ENCODE results near the gene PRSS8. TPM values are rescaled to one million over a fixed set of nuclear protein-coding genes. Genes with fewer than 3 reads are reported as not detected.

PRSS8 gene
- total and polyA plus RNA-seq, 11 donors, result 0.17 to 0.44 (median 0.30) TPM; not detected in 5

DNA sequence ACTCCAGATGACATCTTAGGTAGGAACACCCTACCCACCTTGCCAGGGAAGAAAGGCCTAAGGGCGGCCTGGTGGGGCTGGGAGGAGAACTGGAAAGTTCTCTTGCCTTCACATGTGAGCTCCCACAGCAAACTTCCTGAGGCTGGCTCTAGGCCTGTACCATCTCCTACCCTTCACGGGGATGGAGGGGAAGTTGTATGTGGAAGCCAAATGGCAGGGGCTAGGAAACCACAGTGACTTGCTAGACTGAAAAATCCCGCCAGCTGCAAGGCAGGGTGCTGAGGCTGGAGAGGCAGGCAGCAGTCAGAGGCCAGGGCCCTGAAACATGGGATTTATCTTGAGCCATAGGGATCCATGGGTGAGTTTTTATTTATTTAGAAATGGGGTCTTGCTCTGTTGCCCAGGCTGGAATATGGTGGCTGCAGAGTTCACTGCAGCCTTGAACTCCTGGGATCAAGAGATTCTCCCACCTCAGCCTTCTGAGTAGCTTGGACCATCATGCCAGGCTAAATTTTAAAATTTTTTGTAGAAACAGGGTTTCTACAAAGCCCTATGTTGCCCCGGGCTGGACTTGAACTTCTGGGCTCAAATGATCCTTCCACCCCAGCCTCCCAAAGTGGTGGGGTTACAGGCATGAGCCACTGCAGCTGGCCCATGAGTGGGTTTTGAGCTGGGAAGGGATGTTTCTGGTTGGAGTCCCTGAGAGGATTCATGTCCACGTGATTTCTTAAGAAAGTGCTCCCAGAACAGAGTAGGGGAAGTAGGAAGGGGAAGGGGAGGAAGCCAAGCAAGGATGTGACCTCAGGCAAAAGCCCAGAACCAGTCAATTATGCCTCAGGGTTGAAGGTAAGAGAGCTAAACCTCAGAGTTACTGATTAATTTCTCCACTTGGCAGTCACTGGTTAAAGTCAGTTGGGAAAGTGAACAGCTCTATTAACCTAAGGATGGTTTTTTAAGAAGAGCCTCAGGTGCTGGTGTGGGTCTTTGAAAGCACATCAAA is 22.1 kb downstream of the PRSS8 start:
- peak overlapping the region; percentile 67 to 96 (median 82) for H3K27ac ChIP-seq
- no peaks in the 10 kb centered on the region for H3K27me3 ChIP-seq
- H3K9me3 ChIP-seq, result no peaks in the 10 kb centered on the region
- TF ChIP-seq, protein P1, sequence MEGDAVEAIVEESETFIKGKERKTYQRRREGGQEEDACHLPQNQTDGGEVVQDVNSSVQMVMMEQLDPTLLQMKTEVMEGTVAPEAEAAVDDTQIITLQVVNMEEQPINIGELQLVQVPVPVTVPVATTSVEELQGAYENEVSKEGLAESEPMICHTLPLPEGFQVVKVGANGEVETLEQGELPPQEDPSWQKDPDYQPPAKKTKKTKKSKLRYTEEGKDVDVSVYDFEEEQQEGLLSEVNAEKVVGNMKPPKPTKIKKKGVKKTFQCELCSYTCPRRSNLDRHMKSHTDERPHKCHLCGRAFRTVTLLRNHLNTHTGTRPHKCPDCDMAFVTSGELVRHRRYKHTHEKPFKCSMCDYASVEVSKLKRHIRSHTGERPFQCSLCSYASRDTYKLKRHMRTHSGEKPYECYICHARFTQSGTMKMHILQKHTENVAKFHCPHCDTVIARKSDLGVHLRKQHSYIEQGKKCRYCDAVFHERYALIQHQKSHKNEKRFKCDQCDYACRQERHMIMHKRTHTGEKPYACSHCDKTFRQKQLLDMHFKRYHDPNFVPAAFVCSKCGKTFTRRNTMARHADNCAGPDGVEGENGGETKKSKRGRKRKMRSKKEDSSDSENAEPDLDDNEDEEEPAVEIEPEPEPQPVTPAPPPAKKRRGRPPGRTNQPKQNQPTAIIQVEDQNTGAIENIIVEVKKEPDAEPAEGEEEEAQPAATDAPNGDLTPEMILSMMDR (IDR thresholded peaks at IDR 0.05), result no peak
- TF ChIP-seq POLR2A (IDR thresholded peaks at IDR 0.05), result no peak
- peaks cover 4 to 59% (median 35%) of the 10 kb centered on the region in 12 donors for H3K4me1 ChIP-seq
- no peak for DNase-seq
- intact Hi-C loops (cut with DNase I), result loop anchor here in 2 of 10 donors (10.0 kb wide), 1 partner anchor 331 kb away; the partner anchor contains the start of gene ZNF843 (in 2 of the 2)
- peaks cover 0 to 40% (median 32%) of the 10 kb centered on the region in 9 donors for H3K36me3 ChIP-seq
- ATAC-seq, result peak in 1 of 4 donors; percentile 30
- peak overlapping the region in 1 of 12 donors; percentile 15 for H3K4me3 ChIP-seq
- WGBS, 4 donors, result 65 to 74% (median 70%) methylated on average over 4 to 5 of the region's 5 CpGs

GRCh38 chr16:31112711-31113110 is 22.8 kb downstream of the PRSS8 start:
- Histone ChIP-seq H3K36me3 (peaks cover 0 to 40% (median 32%) of the 10 kb centered on the region in 9 donors), H3K27ac (peak overlapping the region; percentile 67 to 96 (median 82)), H3K27me3 (no peaks in the 10 kb centered on the region), H3K4me3 (no peak overlapping the region), H3K9me3 (no peaks in the 10 kb centered on the region), H3K4me1 (peaks cover 4 to 59% (median 32%) of the 10 kb centered on the region in 12 donors)
- WGBS, 4 donors, result 29 to 57% (median 45%) methylated on average over 2 of the region's 2 CpGs
- intact Hi-C loops (cut with DNase I), result loop anchor here in 2 of 10 donors (10.0 kb wide), 1 partner anchor 332 kb away; the partner anchor contains the start of gene ZNF843 (in 2 of the 2)
- DNase-seq, result peak in 1 of 5 donors; percentile 55
- peak in 3 of 4 donors; percentile 14 to 47 (median 35) for ATAC-seq
- TF ChIP-seq, protein P1 (IDR thresholded peaks at IDR 0.05), result no peak
- TF ChIP-seq POLR2A (IDR thresholded peaks at IDR 0.05), result no peak

DNA sequence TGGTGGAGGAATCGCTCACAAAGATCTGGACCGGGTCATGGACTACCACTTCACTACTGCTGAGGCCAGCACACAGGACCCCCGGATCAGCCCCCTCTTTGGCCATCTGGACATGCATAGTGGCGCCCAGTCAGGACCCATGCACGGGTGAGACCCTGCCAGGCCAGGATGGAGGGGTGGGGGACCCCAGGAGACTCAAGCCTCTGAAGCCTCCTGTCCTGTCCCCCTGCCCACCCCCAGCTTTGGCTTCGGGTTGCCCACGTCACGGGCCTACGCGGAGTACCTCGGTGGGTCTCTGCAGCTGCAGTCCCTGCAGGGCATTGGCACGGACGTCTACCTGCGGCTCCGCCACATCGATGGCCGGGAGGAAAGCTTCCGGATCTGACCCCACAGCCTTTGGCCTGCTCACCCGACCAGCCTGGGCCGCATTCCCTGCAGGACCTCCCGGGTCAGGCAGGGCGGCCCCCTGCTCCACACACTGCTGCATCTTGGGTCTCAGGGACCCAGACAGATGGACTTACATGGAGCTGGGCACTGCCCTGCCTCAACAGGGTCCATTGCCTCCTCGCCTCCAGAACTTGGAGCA is 23.6 kb downstream of the PRSS8 start:
- 84 to 96% (median 94%) methylated on average over 4 to 23 of the region's 23 CpGs for WGBS, 4 donors
- Histone ChIP-seq H3K27me3 (no peaks in the 10 kb centered on the region), H3K27ac (peak overlapping the region; percentile 67 to 96 (median 82)), H3K36me3 (peaks cover 0 to 40% (median 32%) of the 10 kb centered on the region in 9 donors), H3K4me1 (peaks cover 4 to 62% (median 32%) of the 10 kb centered on the region in 12 donors), H3K9me3 (no peaks in the 10 kb centered on the region), H3K4me3 (no peak overlapping the region)
- no peak for ATAC-seq
- intact Hi-C loops (cut with DNase I), result loop anchor here in 2 of 10 donors (10.0 kb wide), 1 partner anchor 333 kb away; the partner anchor contains the start of gene ZNF843 (in 2 of the 2)
- no peak for TF ChIP-seq POLR2A (IDR thresholded peaks at IDR 0.05)
- TF ChIP-seq, protein P1 (IDR thresholded peaks at IDR 0.05), result no peak
- DNase-seq, result no peak
